Measurements from ENCODE around the gene KIAA1614.

The KIAA1614 gene

DNA sequence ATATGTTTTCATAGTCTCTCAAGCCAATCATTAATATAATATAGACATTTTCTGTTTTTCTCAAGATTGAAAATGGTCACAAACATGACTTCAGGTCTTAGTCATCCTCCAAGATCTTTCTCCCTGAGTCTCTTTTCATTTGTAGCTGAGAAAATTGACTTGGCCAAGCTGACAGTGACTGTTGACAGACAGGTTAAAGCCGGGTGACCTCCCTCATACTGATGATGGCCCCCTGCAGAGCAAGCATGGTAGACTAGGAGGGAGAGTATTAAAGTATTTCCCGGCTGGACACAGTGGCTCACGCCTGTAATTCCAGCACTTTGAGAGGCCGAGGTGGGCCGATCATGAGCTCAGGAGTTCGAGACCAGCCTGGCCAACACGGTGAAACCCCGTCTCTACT, 6.8 kb upstream of the KIAA1614 start:
- Histone ChIP-seq H3K27ac (no peak overlapping the region), H3K4me1 (ENCODE audit: control insufficient read depth in 1 of 2, insufficient read depth in 1 of 2, low read depth in 1 of 2, low read length in 1 of 2) (no peaks in the 10 kb centered on the region), H3K27me3 (peaks cover 25% of the 10 kb centered on the region), H3K9me3 (no peaks in the 10 kb centered on the region), H3K4me3 (ENCODE audit: low read depth in 1 of 2, low read length in 1 of 2) (no peak overlapping the region), H3K36me3 (no peaks in the 10 kb centered on the region)
- TF ChIP-seq, protein P1, sequence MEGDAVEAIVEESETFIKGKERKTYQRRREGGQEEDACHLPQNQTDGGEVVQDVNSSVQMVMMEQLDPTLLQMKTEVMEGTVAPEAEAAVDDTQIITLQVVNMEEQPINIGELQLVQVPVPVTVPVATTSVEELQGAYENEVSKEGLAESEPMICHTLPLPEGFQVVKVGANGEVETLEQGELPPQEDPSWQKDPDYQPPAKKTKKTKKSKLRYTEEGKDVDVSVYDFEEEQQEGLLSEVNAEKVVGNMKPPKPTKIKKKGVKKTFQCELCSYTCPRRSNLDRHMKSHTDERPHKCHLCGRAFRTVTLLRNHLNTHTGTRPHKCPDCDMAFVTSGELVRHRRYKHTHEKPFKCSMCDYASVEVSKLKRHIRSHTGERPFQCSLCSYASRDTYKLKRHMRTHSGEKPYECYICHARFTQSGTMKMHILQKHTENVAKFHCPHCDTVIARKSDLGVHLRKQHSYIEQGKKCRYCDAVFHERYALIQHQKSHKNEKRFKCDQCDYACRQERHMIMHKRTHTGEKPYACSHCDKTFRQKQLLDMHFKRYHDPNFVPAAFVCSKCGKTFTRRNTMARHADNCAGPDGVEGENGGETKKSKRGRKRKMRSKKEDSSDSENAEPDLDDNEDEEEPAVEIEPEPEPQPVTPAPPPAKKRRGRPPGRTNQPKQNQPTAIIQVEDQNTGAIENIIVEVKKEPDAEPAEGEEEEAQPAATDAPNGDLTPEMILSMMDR (IDR thresholded peaks at IDR 0.05): no peak

DNA sequence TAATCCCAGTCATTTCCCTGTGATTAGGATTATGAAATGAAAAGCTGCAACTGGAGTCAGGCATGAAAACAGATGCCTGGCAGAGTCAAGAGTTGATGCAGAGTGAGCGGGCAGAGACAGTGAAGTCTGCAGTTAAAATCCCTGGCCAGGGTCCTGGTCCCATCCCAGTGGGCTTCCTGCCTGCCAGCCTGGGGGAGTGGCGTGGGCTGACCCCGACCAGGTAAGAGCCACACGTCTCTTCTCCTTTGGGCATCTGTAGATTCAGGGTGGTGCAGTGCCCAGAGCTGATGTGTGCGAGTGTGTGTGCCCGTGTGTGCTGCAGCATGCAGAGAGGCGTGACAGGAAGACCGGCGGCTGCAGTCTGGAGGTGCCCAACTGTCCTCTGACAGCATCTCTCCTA, 6.2 kb upstream of the KIAA1614 start:
- TF ChIP-seq, protein P1 (IDR thresholded peaks at IDR 0.05): no peak
- H3K4me1 ChIP-seq (ENCODE audit: control insufficient read depth in 1 of 2, insufficient read depth in 1 of 2, low read depth in 1 of 2, low read length in 1 of 2): peaks cover 0 to 2% of the 10 kb centered on the region in 2 experiments
- no peak overlapping the region for H3K27ac ChIP-seq
- no peak overlapping the region for H3K4me3 ChIP-seq (ENCODE audit: low read depth in 1 of 2, low read length in 1 of 2)
- H3K9me3 ChIP-seq: no peaks in the 10 kb centered on the region
- no peaks in the 10 kb centered on the region for H3K36me3 ChIP-seq
- H3K27me3 ChIP-seq: peaks cover 31% of the 10 kb centered on the region

DNA sequence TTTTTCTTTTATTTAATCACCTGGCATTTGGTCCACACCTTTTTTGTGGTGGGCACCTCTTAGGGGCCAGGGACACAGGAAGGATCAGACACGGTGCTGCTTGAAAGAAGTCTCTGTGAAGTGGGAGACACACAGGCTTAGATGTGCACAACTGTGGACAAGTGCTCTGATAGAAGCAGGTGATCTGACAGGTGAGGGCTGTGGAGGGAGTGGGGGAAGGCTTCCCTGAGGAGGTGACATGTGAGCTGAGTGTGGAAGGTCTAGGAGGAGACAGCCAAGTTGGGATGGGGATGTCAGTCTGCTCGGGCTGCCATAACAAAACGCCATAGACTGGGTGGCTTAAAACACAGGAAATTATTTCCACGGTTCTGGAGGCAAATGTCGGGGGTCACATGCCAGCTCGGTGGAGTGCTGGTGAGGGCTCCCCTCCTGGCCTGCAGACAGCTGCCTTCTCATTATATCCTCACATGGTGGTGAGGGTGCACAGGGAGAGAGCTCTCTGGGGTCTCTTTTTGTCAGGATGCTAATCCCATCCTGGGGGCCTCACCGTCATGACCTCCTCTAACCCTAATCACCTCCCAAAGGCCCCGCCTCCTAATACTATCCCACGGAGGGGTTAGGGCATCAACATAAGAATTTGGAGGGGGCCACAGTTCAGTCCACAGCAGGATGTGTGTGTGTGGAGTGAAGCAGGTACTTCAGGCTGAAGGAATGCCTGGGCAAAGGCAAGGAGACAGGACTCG, 5.2 kb upstream of the KIAA1614 start:
- Histone ChIP-seq H3K36me3 (no peaks in the 10 kb centered on the region), H3K4me1 (ENCODE audit: control insufficient read depth in 1 of 2, insufficient read depth in 1 of 2, low read depth in 1 of 2, low read length in 1 of 2) (peaks cover 8 to 12% of the 10 kb centered on the region in 2 experiments), H3K9me3 (no peaks in the 10 kb centered on the region), H3K4me3 (ENCODE audit: low read depth in 1 of 2, low read length in 1 of 2) (no peak overlapping the region), H3K27ac (no peak overlapping the region), H3K27me3 (peaks cover 41% of the 10 kb centered on the region)
- TF ChIP-seq, protein P1 (IDR thresholded peaks at IDR 0.05): no peak

DNA sequence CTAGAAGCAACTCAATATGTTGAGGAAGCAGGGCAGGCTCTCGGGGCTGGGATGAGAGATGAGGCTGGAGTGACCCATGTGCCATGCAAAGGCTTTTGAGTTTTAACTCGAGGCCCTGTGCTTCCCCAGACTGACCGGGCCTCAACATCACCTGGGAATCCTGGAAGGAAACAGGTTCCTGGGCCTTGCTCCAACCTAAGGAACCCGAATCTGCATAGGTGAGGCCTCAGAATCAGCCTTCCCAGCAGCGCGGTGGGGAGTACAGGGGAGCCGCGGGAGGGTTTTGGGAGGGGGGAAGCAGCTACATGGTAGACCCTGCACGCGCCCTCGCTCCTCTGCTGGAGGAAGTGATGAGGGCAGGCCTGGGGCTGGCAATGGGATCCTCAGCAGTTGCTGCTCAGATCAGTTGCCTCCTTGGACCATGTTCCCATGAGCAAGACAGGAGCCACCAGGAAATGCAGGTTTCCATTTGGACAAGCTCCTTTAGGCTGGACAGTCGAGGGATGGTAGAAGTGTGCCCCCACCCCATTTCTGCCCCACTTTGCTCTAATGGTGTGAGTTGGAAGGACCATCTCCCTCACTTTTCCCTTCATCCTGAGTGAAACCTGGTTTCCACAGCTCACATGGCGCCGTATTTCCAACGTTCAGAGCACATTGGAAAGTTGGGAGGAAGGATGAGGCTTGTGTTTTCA, 4.5 kb upstream of the KIAA1614 start:
- Histone ChIP-seq H3K4me3 (ENCODE audit: low read depth in 1 of 2, low read length in 1 of 2) (no peak overlapping the region), H3K4me1 (ENCODE audit: control insufficient read depth in 1 of 2, insufficient read depth in 1 of 2, low read depth in 1 of 2, low read length in 1 of 2) (peaks cover 8 to 19% of the 10 kb centered on the region in 2 experiments), H3K36me3 (no peaks in the 10 kb centered on the region), H3K9me3 (no peaks in the 10 kb centered on the region), H3K27me3 (peaks cover 48% of the 10 kb centered on the region), H3K27ac (no peak overlapping the region)
- TF ChIP-seq, protein P1 (IDR thresholded peaks at IDR 0.05): no peak

DNA sequence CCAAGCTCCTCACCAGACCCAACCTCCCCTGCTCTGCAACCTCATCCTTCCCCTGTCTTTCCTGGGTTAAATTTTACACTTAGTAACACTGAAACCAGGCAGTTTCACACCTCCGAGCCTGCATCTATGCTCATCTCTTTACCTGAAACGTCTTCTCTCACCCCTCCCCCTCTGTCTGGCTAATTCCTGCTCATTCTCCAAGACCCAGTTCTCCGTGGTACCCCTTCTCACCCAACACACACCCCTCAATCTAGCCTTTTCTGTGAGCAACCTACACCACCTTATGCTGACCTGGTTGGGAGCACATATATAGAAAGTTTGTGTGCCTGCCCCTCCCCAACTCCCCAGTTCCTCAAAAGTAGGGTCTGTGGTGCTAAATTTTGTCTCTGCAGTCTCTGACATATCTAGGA, 3.7 kb upstream of the KIAA1614 start:
- H3K27me3 ChIP-seq: peaks cover 56% of the 10 kb centered on the region
- no peaks in the 10 kb centered on the region for H3K36me3 ChIP-seq
- TF ChIP-seq, protein P1 (IDR thresholded peaks at IDR 0.05): no peak
- H3K27ac ChIP-seq: no peak overlapping the region
- peaks cover 8 to 21% of the 10 kb centered on the region in 2 experiments for H3K4me1 ChIP-seq (ENCODE audit: control insufficient read depth in 1 of 2, insufficient read depth in 1 of 2, low read depth in 1 of 2, low read length in 1 of 2)
- no peak overlapping the region for H3K4me3 ChIP-seq (ENCODE audit: low read depth in 1 of 2, low read length in 1 of 2)
- no peaks in the 10 kb centered on the region for H3K9me3 ChIP-seq

All from neutrophil (primary cell).